ENCODE data around the gene EMSY. TPM values are rescaled to one million over a fixed set of nuclear protein-coding genes. Genes with fewer than 3 reads are reported as not detected.

EMSY gene
- polyA plus RNA-seq, 1 of the 3 experiments (the other 2 are of a cell fraction), result 11.1 TPM

DNA sequence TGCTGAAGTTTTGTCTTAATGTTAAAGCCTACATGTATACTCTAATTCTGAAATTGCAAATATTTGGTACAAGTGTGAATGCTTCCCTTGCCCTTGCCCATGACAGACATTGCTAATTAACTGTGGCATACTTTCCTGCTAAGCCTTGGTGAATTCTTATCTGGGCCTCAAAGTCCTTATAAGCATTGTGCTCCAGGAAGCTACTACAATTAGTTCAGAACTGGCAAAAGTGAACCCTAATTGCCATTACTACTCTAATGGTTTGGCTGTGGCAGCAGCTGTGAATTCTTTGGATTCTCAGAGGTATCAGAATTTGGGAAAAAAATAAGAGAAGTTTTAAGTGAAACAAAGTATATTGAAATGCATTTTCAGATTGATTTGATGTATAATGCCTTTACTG lies 24.3 kb downstream of the EMSY start (continued):
- TF ChIP-seq MAX (IDR thresholded peaks at IDR 0.05; ENCODE audit: low read depth), result no peak
- no peak for TF ChIP-seq SIN3A (IDR thresholded peaks at IDR 0.05; ENCODE audit: borderline replicate concordance, low read depth, low read length)
- TF ChIP-seq EZH2phosphoT487 (IDR thresholded peaks at IDR 0.05; ENCODE audit: borderline replicate concordance, low read depth), result no peak

DNA sequence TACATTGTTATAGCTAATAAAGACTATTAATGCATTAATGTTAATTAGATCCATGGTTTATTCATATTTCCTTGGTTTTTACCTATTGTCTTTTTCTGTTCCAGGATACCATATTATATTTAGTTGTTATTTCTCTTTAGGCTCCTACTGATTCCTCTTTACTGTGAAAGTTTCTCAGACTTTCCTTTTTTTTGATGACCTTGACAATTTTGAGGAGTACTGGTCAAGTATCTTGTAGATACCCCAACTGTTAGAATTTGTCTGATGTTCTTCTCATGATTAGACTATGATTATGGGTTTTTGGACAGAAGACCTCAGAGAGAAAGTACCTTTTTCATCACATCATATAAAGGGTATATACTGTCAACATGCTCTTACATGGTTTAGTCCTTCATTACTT lies 26.6 kb downstream of the EMSY start:
- Histone ChIP-seq H3K4me1 (ENCODE audit: control insufficient read depth in 1 of 2, insufficient read depth in 2 of 2, low read depth in 1 of 2, low read length in 1 of 2) (no peaks in the 10 kb centered on the region; a peak in 1 of 4 replicates), H3F3A (replicated peaks; ENCODE audit: insufficient read depth) (no peaks in the 10 kb centered on the region), H2AFZ (ENCODE audit: low read depth) (no peak overlapping the region), H4K20me1 (ENCODE audit: insufficient read depth) (no peaks in the 10 kb centered on the region), H3K36me3 (replicated peaks in 1 of 2; ENCODE audit: control insufficient read depth in 1 of 2, insufficient read depth in 2 of 2, low read length in 1 of 2) (peaks cover 48 to 60% of the 10 kb centered on the region in 2 experiments), H3K27ac (ENCODE audit: low read depth in 2 of 2, low read length in 1 of 2) (no peak overlapping the region), H3K9me3 (no peaks in the 10 kb centered on the region), H3K79me2 (ENCODE audit: insufficient read depth) (no peaks in the 10 kb centered on the region), H3K4me2 (no peak overlapping the region), H3K27me3 (ENCODE audit: insufficient read depth) (no peaks in the 10 kb centered on the region), H3K9me2 (no peaks in the 10 kb centered on the region), H3K9ac (no peak overlapping the region), H3K4me3 (ENCODE audit: low read depth in 2 of 2, low read length in 1 of 2) (no peak overlapping the region)
- TF ChIP-seq NRF1 (IDR thresholded peaks at IDR 0.05; ENCODE audit: low read depth, low read length), result no peak
- ChIA-PET CTCF (interaction anchor here (1.0 to 1.3 kb wide), 2 partner anchors 12 to 28 kb away, joined by 3 read pairs; no protein-coding TSS in a partner anchor), POLR2A (no interaction called here)
- no peak for DNase-seq

- Histone ChIP-seq H3K4me1 (ENCODE audit: control insufficient read depth in 1 of 2, insufficient read depth in 2 of 2, low read depth in 1 of 2, low read length in 1 of 2) (peaks cover 0 to 5% of the 10 kb centered on the region in 2 experiments; a peak in 2 of 4 replicates), H3K4me2 (no peak overlapping the region), H3K9ac (no peak overlapping the region), H3F3A (replicated peaks; ENCODE audit: insufficient read depth) (no peaks in the 10 kb centered on the region), H3K36me3 (replicated peaks in 1 of 2; ENCODE audit: control insufficient read depth in 1 of 2, insufficient read depth in 2 of 2, low read length in 1 of 2) (peaks cover 23 to 47% of the 10 kb centered on the region in 2 experiments), H4K20me1 (ENCODE audit: insufficient read depth) (no peaks in the 10 kb centered on the region), H2AFZ (ENCODE audit: low read depth) (no peak overlapping the region), H3K27ac (ENCODE audit: low read depth in 2 of 2, low read length in 1 of 2) (no peak overlapping the region), H3K9me3 (no peaks in the 10 kb centered on the region), H3K4me3 (ENCODE audit: low read depth in 2 of 2, low read length in 1 of 2) (no peak overlapping the region), H3K27me3 (ENCODE audit: insufficient read depth) (no peaks in the 10 kb centered on the region), H3K9me2 (no peaks in the 10 kb centered on the region), H3K79me2 (ENCODE audit: insufficient read depth) (peaks cover 6% of the 10 kb centered on the region; the same call in 1 of the 2 replicates)
- CTCF ChIA-PET, result interaction anchor here (0.6 to 1.4 kb wide), 4 partner anchors 11 to 200 kb away, joined by 3 to 5 read pairs (median 4); no protein-coding TSS in a partner anchor
- WGBS (ENCODE audit: low lambda C conversion rate), result 99% methylated on average over 3 of the region's 3 CpGs
- POLR2A ChIA-PET, result no interaction called here
- DNase-seq, result no peak
- TF ChIP-seq GABPA (IDR thresholded peaks at IDR 0.05; ENCODE audit: low read depth), result no peak
- TF ChIP-seq EP300 (IDR thresholded peaks at IDR 0.05; ENCODE audit: borderline replicate concordance in 1 of 2, low read depth in 1 of 2, low read length in 1 of 2), result no peak
- no peak for TF ChIP-seq ELF1 (IDR thresholded peaks at IDR 0.05)
- no peak for TF ChIP-seq YY1 (IDR thresholded peaks at IDR 0.05; ENCODE audit: low read depth)
- TF ChIP-seq CHD2 (IDR thresholded peaks at IDR 0.05; ENCODE audit: low read length, partially characterized antibody), result no peak
- TF ChIP-seq MAX (IDR thresholded peaks at IDR 0.05; ENCODE audit: low read depth), result no peak
- TF ChIP-seq, protein P1, sequence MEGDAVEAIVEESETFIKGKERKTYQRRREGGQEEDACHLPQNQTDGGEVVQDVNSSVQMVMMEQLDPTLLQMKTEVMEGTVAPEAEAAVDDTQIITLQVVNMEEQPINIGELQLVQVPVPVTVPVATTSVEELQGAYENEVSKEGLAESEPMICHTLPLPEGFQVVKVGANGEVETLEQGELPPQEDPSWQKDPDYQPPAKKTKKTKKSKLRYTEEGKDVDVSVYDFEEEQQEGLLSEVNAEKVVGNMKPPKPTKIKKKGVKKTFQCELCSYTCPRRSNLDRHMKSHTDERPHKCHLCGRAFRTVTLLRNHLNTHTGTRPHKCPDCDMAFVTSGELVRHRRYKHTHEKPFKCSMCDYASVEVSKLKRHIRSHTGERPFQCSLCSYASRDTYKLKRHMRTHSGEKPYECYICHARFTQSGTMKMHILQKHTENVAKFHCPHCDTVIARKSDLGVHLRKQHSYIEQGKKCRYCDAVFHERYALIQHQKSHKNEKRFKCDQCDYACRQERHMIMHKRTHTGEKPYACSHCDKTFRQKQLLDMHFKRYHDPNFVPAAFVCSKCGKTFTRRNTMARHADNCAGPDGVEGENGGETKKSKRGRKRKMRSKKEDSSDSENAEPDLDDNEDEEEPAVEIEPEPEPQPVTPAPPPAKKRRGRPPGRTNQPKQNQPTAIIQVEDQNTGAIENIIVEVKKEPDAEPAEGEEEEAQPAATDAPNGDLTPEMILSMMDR (IDR thresholded peaks at IDR 0.05), result no peak
- no peak for TF ChIP-seq FOXJ3 (CRISPR knock-in tag; IDR thresholded peaks at IDR 0.05)
- no peak for TF ChIP-seq NRF1 (IDR thresholded peaks at IDR 0.05; ENCODE audit: low read depth, low read length)
- no peak for TF ChIP-seq TAF1 (IDR thresholded peaks at IDR 0.05; ENCODE audit: borderline replicate concordance, low read depth, low read length)
- TF ChIP-seq, protein P2, sequence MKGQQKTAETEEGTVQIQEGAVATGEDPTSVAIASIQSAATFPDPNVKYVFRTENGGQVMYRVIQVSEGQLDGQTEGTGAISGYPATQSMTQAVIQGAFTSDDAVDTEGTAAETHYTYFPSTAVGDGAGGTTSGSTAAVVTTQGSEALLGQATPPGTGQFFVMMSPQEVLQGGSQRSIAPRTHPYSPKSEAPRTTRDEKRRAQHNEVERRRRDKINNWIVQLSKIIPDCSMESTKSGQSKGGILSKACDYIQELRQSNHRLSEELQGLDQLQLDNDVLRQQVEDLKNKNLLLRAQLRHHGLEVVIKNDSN (IDR thresholded peaks at IDR 0.05; ENCODE audit: borderline replicate concordance, low read depth), result no peak
- no peak for TF ChIP-seq SMC3 (IDR thresholded peaks at IDR 0.05; ENCODE audit: low read depth, low read length)
Measured at GRCh38 chr11:76480241-76480640, 35.4 kb downstream of the EMSY start.

Data from SK-N-SH (cell line).